HG02759 (cell line): Measurements from ENCODE around the gene SP6.

Experiments
- ATAC-seq: cut with Tn5 transposase; IDR thresholded peaks from one replicate; pipeline ENCODE4 v1.9.1; 2021; ENCODE audit warnings: mild to moderate bottlenecking, moderate library complexity; ENCODE audit not compliant: unreplicated experiment

SP6 gene

DNA sequence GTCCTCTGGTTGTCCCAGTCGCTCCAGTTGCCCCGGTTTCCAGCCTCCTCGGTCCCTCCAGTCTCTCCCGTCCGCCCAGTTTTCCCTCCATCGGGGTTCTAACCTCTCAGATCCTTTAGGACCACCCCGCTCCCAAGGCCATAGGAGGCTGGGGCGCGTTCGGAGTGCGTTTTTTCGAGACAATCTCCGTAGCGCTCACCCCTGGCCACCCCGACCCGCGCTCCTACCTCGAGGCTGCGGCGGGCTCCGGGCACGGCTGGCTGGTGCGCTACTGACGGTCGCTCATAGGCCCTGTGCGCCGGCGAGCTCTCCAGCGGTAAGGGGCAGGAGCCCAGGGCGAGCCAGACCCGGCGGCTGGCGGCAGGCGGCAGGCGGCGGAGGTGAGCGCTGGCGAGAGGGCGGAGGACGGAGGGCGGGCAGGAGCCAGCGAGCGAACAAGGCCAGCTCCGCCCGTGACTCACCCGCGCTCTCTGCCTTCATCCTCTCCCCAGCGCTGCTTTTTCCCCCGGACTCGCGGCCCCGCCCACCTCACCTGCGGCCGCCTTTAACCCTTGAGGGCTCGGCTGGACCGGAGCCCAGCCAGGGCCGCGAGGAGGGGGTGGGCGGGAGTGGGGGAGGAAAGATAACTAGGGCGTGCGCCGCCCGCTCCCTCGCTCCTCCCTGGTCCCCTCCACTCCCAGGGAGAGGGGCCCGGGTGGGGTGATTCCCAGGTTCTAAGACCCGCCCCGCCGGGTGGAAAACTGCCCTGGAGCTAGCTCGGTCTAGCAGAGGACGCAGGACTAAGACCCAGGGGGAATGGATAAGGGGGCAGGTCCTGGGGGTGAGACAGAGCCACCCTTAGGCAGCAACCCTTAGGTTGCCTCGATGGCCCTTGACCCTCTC, at the start of gene SP6:
Gene SP6 (minus strand): TSS at position 472 of the 882 bp plus-strand sequence. CDS start 2,734 bp downstream, outside the sequence.
- peak; percentile 38 for ATAC-seq

DNA sequence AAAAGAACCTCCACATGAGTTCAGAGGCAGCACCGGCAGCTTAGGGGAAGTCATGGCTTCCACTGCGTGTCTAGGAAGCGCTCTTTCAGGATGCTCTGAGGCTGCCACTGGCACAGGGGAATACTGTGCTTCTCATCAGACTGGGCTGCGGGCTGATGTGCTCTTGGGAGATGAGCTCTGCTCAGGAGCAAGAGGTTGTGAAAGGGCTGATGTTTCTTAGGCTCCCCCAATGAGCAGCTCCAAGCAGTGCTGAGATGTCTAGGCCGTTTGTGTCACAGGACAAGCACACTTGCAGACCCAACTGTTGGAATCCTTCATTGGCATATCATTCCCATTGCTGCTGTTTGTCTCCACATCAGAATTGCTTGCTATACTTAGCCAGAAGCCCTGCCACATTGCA, 48.7 kb upstream of the SP6 start:
- ATAC-seq = no peak

DNA sequence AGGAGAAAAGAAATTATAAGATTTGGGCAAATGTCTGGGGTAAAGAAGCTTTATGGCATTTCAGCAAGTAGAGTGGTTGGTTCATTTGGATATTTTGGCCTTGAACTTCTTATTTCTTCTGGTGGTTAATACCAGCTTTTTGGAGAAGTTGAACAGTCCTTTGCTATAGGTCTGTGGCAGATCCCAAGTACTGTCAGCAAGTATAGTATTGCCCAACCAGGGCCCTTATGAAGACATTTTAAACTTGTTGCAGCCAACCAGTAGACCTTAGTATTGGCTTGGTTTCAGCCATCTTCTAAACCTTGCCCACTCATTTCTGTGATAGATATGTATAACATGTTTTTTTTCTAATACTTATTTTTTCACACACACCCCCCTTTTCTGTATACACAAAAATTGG, 47.3 kb upstream of the SP6 start:
- ATAC-seq = no peak

DNA sequence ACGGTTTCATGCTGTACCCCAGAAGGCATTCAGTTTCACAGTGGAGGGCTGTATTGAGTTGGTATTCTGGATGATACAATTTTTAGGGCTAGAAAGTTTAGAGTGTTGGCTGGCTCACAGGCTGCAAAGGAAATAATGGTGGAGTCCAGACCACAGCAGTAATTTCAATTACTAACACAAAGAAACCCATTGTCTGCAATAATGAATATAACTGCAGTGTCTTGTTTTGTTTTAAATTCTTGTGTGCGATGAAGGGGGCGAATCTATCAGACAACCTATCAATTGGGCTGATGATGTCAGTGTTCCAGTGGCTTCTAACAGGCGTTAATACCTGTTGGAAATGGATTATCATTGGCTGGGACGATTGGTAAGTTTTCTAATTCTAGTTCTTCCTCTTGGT, 46.6 kb upstream of the SP6 start:
- no peak for ATAC-seq

DNA sequence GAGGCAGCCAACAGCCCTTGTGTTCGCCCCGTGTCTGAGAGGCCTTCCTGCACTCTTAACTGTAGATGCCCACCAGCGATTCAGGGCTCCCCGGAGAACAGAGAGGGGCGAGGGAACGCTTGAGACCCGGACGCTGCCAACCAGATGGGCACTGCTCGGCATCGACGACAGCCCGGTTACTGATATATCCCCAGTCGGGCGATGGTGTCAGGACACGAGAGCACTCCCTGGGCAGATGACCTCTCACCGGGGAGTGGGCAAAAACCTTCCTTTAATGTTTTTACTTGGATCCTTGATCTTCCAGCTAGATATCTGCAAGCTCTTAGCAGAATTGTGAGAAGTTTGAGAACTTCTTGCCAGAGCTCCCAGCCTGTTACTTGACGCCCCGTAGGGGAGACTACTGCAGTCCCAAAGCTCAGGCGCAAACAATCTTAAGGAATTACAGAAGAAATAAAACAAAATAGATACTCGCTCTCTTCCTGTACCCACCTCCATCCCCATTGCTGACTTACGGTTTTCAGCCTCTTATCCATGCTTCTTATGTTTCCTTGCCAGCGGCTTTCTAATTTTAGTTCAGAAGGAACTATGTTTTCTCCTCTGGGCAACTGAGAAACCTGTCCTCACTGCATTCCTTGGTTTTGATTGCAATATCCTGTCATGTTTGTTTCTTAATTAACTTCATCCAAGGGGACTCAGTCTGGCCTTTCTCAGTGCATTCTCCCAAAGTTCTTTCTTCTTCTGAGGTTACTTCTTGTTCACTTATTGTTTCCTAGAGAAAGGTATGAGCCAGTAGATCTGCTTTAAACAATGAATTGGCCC, 45.9 kb upstream of the SP6 start:
- ATAC-seq = no peak

DNA sequence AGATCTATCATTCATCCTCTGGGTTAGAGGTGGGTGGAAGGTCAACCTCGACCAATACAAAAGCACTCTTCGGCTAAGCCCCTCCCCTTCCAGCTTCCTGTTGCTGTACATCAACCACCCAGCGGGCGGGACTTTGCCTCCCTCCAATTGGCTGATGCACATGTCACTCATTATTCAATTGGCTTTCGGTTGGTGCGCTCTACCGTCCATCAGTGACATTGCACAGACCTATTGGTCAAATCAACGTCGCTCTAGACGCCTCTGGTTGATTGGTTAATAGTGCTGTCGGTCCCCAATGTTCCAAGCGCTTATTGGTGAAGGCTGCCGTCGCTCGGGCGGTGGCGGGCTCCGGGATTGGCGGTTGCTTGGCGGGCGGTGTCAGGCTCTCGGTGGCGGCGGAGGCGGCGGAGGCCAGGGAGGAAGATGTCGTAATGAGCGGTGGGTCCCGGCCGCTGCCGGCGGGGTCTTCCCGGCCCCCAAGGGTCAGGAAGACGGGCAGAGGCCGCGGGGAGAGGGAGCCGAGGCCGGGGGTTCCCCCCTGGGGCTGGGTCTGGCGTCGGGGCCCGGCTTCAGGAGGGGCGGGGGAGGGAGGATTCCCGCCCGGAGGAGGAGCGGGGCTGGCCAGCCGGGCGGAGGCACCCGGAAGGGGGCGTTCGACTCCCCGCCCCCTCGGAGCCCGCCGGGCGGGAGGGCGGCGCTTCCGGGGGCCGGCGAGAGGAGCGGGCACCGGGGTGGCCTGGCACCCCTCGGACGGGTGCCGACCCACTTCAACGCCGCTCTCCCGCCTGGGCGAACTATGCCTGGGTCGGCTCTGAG, 45.1 kb upstream of the SP6 start, which contains the start of gene SP2:
Gene SP2 (plus strand): TSS at position 381 of the 816 bp plus-strand sequence. CDS start 51 bp downstream, at position 432.
- ATAC-seq = peak; percentile 88

DNA sequence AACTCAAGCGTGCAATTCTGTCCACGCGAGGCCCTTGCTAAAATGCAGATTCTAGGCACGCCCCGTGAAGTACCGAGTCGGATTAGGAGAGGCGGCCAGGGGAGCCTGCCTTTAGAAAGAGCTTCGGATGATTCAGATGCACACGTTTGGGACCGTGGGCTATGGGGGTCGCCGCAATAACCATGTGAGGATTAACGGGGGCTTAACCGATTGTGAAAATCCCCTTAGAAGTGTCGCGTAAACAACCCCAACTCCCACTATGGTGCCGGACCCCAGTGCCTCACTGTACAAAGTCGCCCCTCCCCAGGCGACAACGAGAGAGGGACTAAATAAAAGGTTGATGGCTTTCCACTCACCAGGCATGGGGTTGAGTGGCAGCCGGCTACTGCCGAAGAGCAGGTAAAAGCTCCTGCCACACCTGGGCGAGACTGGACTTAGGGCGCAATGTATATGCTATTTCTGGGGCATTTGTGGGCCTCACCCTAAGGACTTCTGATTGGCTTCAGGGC, 44.4 kb upstream of the SP6 start:
- ATAC-seq = no peak

DNA sequence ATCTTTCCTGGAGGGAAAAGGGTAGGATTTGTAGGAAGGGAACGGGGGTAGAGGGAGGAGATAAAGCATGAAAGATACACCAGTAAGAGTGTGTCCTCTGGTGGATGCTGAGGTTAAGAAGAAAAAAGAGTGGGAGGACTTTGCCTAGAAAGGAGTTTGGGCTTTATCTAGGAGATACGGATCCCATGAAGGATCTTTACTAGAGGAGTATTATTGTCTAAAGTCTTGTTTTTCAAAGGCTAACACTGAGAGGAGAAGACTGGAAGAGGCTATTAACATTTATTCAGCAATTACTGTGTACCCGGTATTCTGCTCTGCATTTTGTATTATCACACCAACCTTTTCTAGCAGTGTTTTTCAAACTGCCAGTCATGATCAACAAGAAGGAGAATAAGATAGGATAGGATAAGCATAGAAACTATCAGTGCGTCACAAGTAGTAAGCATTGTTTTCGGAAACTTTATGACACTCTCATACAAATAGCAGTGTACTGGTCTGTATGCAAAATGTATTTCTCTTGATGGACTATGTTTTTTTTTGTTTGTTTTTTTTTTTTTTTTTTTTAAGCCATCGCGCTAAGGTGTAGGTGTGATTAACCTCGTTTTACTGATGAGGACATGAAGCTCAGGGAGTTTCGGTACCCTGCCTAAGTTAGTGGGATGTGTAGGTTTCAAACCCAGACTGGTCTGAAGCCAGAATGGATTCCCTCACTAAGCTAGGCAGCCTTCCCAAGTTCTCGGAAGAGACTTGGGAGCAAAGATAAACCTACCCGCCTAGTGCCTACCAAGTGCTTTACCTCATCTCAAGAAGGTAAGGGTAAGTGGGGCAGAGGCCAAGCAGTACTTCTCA, 43.8 kb upstream of the SP6 start:
- no peak for ATAC-seq

DNA sequence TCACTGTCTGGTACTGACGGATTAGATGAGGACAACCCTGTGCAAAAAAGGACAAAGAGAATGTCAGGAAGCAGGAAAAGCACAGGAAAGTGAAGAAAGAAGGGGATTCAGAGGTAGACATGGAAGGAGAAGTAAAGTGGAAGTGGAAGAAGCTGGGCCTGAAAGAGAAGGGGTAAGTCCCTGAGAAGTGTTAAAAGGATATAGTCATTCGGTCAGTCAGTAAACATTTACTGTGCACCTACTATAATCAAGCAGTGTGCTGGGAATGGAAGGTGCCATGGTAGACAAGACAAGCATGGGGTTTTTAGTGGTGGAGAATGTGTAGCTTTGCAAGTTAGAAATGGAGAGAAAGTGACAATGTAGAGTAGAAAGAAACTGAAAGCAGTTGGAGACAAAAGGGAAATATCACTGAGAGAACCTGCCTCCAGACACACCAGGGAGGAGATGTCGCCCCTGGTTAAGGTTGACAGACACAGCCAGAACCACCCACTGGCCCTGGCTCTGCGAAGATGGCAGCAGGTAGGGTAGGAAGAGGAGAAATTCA, 40.7 kb upstream of the SP6 start:
- ATAC-seq = no peak

DNA sequence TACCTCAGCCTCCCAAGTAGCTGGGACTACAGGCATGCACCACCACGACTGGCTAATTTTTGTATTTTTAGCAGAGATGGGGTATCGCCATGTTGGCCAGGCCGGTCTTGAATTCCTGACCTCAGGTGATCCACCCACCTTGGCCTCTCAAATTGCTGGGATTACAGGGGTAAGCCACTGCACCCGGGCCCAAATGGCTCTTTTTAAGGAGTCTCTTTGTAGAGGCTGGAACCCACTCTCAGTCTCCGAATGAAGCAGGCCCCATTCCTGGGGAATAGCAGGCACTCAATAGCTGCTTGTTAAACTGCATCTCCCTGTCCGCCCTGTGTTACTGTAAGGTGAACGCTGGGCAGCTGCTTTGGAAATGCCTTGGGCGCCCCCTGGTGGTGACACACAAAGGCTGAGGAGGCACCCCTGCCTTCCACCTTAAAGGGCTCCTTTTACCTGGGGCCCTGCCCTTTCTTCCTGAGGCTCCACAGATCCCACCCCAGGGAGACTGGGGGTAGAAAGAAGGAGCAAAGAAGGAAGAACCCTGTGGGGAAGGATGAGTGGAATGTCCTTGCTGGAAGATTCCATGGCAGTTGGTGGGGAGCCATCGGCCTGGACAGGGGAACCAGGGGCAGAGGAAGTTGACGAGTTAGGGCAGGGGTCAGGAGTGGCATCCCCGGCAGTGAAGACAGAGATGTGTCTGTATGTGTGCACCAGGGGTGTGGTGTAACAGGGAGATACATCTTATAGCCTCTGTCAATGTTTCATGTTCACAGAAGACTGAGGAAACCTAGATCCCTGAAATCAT, 39.0 kb upstream of the SP6 start:
- ATAC-seq = peak; percentile 61

DNA sequence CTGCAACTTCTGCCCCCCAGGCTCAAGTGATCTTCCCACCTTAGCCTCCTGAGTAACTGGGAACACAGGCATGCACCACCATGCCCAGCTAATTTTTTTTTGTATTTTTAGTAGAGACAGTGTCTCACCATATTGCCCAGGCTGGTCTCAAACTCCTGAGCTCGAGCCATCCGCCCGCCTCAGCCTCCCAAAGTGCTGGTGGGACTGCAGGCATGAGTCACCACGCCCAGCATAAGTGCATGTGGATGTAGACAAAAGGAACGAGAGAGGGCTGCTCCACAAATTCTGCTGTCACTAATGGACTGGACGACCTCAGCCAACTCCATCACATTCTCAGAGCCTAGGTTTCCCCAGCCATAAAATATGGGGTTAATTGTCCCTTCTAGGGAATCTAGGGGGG, 37.3 kb upstream of the SP6 start:
- ATAC-seq = no peak

DNA sequence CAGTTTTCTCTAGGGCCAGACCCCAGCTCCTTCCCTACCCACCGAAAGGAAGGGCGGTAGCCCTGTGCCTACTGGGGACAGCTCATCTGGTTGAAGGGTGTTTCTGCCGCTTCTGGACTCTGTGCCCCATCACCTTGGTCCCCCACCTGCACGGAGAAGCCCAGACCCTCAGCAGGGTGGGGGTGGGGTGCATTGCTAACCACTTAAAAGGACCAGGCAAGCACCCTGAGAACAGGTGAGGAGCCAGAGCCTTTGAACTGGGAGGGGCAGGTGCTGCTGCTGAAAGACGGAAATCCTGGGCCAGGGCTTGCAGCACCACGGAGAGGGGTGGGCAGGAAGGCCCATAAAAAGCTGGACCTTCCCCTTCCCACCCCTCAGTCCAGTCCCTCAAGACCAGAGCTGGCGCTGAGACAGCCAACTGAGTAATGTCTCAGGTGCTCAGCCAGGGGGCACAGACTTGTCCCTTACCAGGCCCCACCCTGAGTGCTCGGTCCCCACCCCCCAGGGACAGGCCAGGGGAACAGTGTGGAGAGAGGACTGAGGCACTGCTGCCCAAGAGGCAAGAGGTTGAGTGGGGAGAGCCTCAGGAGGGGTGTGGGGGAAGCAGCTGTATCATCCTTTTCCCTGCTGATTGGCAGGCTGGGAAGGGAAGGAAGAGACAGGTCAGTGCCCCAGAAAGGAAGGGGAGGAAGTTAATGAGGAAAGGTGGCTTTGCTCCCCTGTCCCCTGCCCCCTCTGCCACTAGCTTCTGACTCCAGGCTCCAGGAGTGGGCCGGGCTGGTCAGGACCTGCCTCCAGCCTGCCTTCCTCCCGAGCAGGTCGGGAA, 34.2 kb upstream of the SP6 start:
- no peak for ATAC-seq

DNA sequence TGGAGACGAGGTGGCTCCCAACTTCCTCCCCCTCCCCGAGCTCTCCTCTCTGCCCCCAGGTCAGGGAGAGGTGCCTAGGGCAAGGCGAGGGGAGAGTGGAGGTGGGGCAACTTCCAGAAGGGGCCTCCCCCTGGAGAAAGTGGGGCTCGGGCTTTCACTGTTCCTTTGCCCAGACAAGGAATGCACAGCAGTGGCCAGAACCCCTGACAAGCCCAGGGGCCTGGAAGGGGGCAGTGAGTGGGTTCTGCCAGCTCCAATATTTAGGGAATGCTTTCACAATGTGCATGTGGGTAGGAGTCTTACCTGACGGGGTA, 33.4 kb upstream of the SP6 start:
- ATAC-seq = no peak

DNA sequence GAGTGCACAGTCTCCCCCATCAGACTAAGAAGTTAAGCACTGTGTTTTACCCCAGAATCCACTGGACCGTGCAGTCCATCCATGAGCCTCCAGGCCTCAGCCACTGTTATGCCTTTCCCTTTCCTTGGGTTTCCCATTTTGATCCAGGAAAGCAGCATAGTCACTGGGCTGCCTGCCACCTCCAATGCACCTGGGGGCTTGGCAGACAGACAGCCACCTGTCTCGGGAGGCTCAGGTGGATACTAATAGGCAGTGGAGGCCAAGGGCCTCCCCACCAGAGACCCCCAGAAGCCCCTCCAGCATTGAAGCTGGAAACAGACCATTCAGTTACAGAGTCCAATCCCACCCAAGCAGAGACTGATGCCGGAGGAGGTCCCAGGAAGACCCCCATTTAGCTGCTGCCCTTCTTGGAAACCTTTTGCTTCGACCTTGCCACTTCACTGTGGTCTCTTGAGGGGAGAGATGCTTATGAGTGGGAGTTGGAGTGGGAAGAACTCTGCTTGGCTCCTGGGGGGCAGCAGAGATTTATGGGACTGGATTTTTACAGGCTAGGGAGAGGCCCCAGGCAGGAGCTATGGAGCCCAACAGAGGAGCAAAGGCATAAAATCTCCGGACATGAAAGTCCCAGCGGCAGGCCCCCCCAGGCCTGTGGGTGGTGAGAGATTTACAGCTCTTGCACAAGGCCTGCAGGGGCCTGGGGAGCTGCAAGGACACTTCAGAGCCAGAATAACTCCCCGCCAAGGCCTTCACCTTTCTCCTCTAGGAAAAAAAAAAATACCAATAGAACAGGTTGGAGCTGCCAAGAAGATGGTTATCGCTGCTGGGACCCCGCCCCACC, 32.8 kb upstream of the SP6 start:
- no peak for ATAC-seq

DNA sequence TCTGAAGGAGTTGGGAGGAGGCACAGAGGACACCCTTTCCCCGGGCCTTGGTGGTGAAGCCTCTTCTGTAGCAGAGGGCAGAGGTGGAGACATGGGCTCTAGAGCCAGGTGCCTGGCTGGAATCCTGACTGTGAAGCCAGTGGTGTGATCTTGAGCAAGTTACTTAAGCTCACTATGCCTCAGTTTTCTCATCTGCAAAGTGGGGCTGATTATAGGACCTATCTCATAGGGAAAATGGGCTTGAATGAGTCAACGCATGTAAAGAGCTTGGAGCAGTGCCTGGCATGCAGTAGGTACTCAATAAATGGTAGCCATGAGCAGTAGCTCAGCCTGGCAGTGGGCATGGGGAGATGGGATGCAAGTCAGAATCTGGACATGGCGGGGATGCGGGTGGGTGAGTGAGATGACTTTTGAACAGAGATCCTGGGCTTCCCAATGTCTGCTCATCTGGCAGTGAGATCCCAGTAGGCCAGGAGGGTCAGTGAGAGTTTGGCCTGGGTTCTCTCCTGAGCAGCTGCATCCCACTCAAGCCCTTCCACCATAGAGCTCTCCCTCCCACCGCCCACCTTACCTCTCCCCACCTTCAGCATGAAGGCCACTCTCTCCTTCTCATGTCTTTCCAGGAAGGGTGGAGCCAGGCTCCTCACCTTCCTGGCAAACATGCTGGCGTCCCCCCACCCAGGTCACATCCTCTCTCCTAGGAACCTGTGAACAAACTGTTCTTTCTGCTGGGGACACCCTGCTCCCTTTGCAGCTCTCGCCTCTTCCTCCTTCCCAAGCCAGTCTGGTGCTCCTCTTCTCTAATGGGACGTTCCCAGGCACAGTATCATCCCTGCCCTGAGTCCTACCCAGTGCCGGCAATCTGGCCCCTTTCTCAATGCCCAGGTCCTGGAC, 32.0 kb upstream of the SP6 start:
- ATAC-seq = no peak

DNA sequence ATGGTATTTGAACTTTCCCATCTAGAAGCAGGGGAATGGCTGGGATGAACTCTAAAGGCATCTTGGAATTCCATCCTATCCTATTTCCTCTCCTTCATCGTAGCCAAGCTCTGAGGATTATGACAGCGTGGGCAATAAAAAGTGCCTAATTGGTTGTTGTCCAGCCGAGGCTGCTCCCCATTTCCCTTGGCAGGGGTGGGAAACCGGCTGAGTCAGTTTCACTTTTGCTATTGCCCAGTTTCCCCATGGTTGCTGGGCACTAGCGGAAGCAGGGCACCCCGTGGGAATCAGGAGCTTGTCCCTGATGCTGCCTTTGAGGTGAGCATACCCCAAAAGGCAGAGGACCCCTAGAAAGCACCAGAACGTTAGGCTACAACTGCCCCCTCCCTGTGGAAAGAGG, 31.3 kb upstream of the SP6 start:
- no peak for ATAC-seq
